ENCODE results near the gene C2orf78. TPM values are rescaled to one million over a fixed set of nuclear protein-coding genes. Genes with fewer than 3 reads are reported as not detected.

Gene C2orf78
- total and polyA plus RNA-seq, 4 donors: not detected

GRCh38 chr2:73852020-73852419 lies 68.0 kb downstream of the C2orf78 start:
- DNase-seq (no peak), ATAC-seq (ENCODE audit: low FRiP score) (no peak)
- Histone ChIP-seq H3K36me3 (ENCODE audit: control insufficient read depth in 1 of 2, insufficient read depth in 2 of 2, low read length in 1 of 2) (peaks cover 7 to 21% of the 10 kb centered on the region in 2 donors), H3K27ac (ENCODE audit: low read depth in 1 of 2, low read length in 2 of 2) (no peak overlapping the region), H3K27me3 (ENCODE audit: control insufficient read depth in 1 of 2, insufficient read depth in 2 of 2, low read length in 1 of 2) (no peaks in the 10 kb centered on the region), H3K9me3 (ENCODE audit: control insufficient read depth, low read length) (no peaks in the 10 kb centered on the region), H3K4me3 (ENCODE audit: low read length in 2 of 2) (no peak overlapping the region), H3K4me1 (ENCODE audit: control insufficient read depth in 1 of 2, insufficient read depth in 2 of 2, low read length in 2 of 2) (no peaks in the 10 kb centered on the region)
- intact Hi-C loops (cut with DNase I): no loop called here

- no peak overlapping the region for H3K27ac ChIP-seq (ENCODE audit: low read depth in 1 of 2, low read length in 2 of 2)
- no peak overlapping the region for H3K4me3 ChIP-seq (ENCODE audit: low read length in 2 of 2)
- DNase-seq (no peak), ATAC-seq (ENCODE audit: low FRiP score) (no peak)
- H3K9me3 ChIP-seq (ENCODE audit: control insufficient read depth, low read length): no peaks in the 10 kb centered on the region
- WGBS, 2 donors: 82 to 92% methylated on average over 2 of the region's 2 CpGs
- no peaks in the 10 kb centered on the region for H3K27me3 ChIP-seq (ENCODE audit: control insufficient read depth in 1 of 2, insufficient read depth in 2 of 2, low read length in 1 of 2)
- no peaks in the 10 kb centered on the region for H3K4me1 ChIP-seq (ENCODE audit: control insufficient read depth in 1 of 2, insufficient read depth in 2 of 2, low read length in 2 of 2)
- intact Hi-C loops (cut with DNase I): no loop called here
- peaks cover 9 to 20% of the 10 kb centered on the region in 2 donors for H3K36me3 ChIP-seq (ENCODE audit: control insufficient read depth in 1 of 2, insufficient read depth in 2 of 2, low read length in 1 of 2)
Observed at GRCh38 chr2:73855526-73855925, 71.5 kb downstream of the C2orf78 start.

GRCh38 chr2:73856214-73856613 lies 72.2 kb downstream of the C2orf78 start:
- H3K27me3 ChIP-seq (ENCODE audit: control insufficient read depth in 1 of 2, insufficient read depth in 2 of 2, low read length in 1 of 2): no peaks in the 10 kb centered on the region
- H3K36me3 ChIP-seq (ENCODE audit: control insufficient read depth in 1 of 2, insufficient read depth in 2 of 2, low read length in 1 of 2): peaks cover 10 to 19% of the 10 kb centered on the region in 2 donors
- ATAC-seq (ENCODE audit: low FRiP score) (no peak), DNase-seq (no peak)
- no peaks in the 10 kb centered on the region for H3K9me3 ChIP-seq (ENCODE audit: control insufficient read depth, low read length)
- no peaks in the 10 kb centered on the region for H3K4me1 ChIP-seq (ENCODE audit: control insufficient read depth in 1 of 2, insufficient read depth in 2 of 2, low read length in 2 of 2)
- no peak overlapping the region for H3K27ac ChIP-seq (ENCODE audit: low read depth in 1 of 2, low read length in 2 of 2)
- intact Hi-C loops (cut with DNase I): no loop called here
- no peak overlapping the region for H3K4me3 ChIP-seq (ENCODE audit: low read length in 2 of 2)

DNA sequence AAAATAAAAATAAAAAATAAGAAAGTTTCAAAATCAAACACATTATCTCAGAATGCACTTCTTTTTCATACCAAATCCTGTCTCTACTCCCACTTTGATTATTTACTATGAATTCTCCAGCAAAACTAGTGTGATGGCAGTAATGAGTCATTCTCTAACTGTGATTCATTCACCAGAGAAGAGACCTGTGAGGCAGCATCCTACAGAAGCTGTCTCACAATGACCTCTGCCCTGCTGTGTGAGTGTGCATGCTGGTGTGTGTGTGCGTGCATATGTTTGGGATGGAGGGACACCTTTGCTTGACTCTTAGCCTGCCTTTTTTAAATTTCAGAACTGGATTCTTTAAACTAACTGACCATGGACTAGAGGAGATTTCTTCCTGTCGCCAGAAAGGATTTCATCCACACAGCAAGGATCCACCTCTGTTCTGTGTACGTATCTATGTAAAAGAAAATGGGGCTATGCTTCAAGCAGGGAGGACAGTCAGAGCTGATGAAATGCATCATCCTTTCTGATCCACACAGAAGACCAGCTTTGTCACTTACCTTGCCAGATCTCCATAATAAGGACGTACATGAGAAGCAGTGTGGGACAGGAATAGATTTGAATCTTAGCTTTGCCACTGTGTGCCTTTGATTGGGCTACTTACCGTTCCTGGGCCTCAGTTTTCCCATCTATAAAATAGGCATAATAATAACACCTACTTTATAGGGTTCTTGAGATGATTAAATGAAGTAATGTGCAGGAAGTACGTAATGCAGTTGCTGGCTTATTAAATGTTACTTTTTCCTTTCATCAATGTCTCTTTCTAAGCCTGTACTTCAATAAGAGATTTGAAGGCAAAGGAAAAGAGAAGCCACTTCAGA lies 76.0 kb downstream of the C2orf78 start:
- no peak overlapping the region for H3K4me3 ChIP-seq (ENCODE audit: low read length in 2 of 2)
- H3K4me1 ChIP-seq (ENCODE audit: control insufficient read depth in 1 of 2, insufficient read depth in 2 of 2, low read length in 2 of 2): no peaks in the 10 kb centered on the region
- no peak overlapping the region for H3K27ac ChIP-seq (ENCODE audit: low read depth in 1 of 2, low read length in 2 of 2)
- 88 to 91% methylated on average over 6 of the region's 6 CpGs for WGBS, 2 donors
- no peak for DNase-seq
- intact Hi-C loops (cut with DNase I): no loop called here
- H3K27me3 ChIP-seq (ENCODE audit: control insufficient read depth in 1 of 2, insufficient read depth in 2 of 2, low read length in 1 of 2): no peaks in the 10 kb centered on the region
- no peak for ATAC-seq (ENCODE audit: low FRiP score)
- H3K9me3 ChIP-seq (ENCODE audit: control insufficient read depth, low read length): no peaks in the 10 kb centered on the region
- H3K36me3 ChIP-seq (ENCODE audit: control insufficient read depth in 1 of 2, insufficient read depth in 2 of 2, low read length in 1 of 2): peaks cover 7 to 25% of the 10 kb centered on the region in 2 donors

DNA sequence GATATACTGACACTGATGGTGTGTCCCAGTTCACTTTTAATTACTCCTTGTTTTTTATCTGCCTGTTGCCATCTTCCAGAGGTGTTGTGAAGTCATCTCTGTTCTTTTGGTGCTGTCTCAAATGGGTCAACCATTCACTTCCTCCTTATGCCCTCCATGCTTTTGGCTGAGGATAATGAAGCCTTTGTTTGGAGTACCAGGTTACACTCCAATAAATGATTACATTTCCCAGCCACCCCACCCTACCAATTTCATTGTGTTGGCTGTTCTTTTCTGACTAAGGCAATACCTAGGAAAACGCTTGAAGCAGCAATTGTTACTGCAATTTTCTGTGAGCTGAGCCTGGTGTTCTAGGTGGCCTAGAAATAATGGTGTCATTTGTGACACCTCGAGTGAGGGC lies 79.0 kb downstream of the C2orf78 start:
- DNase-seq: no peak
- no peak for ATAC-seq (ENCODE audit: low FRiP score)
- Histone ChIP-seq H3K27ac (ENCODE audit: low read depth in 1 of 2, low read length in 2 of 2) (no peak overlapping the region), H3K4me1 (ENCODE audit: control insufficient read depth in 1 of 2, insufficient read depth in 2 of 2, low read length in 2 of 2) (no peaks in the 10 kb centered on the region), H3K36me3 (ENCODE audit: control insufficient read depth in 1 of 2, insufficient read depth in 2 of 2, low read length in 1 of 2) (peaks cover 11 to 20% of the 10 kb centered on the region in 2 donors), H3K4me3 (ENCODE audit: low read length in 2 of 2) (no peak overlapping the region), H3K9me3 (ENCODE audit: control insufficient read depth, low read length) (no peaks in the 10 kb centered on the region), H3K27me3 (ENCODE audit: control insufficient read depth in 1 of 2, insufficient read depth in 2 of 2, low read length in 1 of 2) (no peaks in the 10 kb centered on the region)
- 69 to 73% methylated on average over 2 of the region's 2 CpGs for WGBS, 2 donors
- intact Hi-C loops (cut with DNase I): no loop called here

Other genes starting within 250 kb of the C2orf78 start
- not detected for gene NAT8, start 141.8 kb upstream of the C2orf78 start, total RNA-seq
- gene NAT8, start 141.8 kb upstream of the C2orf78 start, polyA plus RNA-seq: not detected
- 10 to 100 TPM; 21.3 to 24.1 TPM for gene TPRKB, start 46.8 kb upstream of the C2orf78 start, total RNA-seq
- gene TPRKB, start 46.8 kb upstream of the C2orf78 start, polyA plus RNA-seq: 10 to 100 TPM; 57.6 to 76.5 TPM
- gene DUSP11, start 4.1 kb upstream of the C2orf78 start, total RNA-seq: 10 to 100 TPM; 22.1 to 27.6 TPM
- 10 to 100 TPM; 16.5 to 17.8 TPM for gene DUSP11, start 4.1 kb upstream of the C2orf78 start, polyA plus RNA-seq
- 10 to 100 TPM; 32.4 to 33.2 TPM for gene STAMBP, start 44.8 kb downstream of the C2orf78 start, total RNA-seq
- gene STAMBP, start 44.8 kb downstream of the C2orf78 start, polyA plus RNA-seq: 10 to 100 TPM; 32.3 to 43.5 TPM
- gene ACTG2, start 108.8 kb downstream of the C2orf78 start, total RNA-seq: 1,000 to 10,000 TPM in 1 of 2 donors, 100 to 1,000 TPM in 1; 416 to 1,843 TPM
- 100 to 1,000 TPM; 119 to 301 TPM for gene ACTG2, start 108.8 kb downstream of the C2orf78 start, polyA plus RNA-seq
- 10 to 100 TPM; 47.5 to 49.8 TPM for gene DGUOK, start 142.7 kb downstream of the C2orf78 start, total RNA-seq
- gene DGUOK, start 142.7 kb downstream of the C2orf78 start, polyA plus RNA-seq: 10 to 100 TPM; 85.5 to 86.7 TPM
- 10 to 100 TPM in 1 of 2 donors, 1 to 10 TPM in 1; 9.5 to 12.1 TPM for gene TET3, start 200.7 kb downstream of the C2orf78 start, total RNA-seq
- gene TET3, start 200.7 kb downstream of the C2orf78 start, polyA plus RNA-seq: 1 to 10 TPM; 1.0 to 1.9 TPM

All from aorta (tissue), 5 donors.